OCI-LY7 (cell line): Measurements from ENCODE around the gene BBOX1.
"Not testable (repeated sequence)": the region's sequence is repeated elsewhere in the genome, so short reads cannot be mapped to it uniquely, and the experiment has no call there.

Experiments used
- EZH2phosphoT487 ChIP-seq: fragments of 200-600 bp; sonication (generic); IDR thresholded peaks from 2 replicates; pipeline ENCODE4 v1.6.1; 2018; ENCODE audit warnings: low read depth, borderline replicate concordance, mild to moderate bottlenecking, mixed run types, antibody characterized with exemption, low read length, moderate library complexity, mixed read lengths
- TF ChIP-seq, protein P1 (sequence below): fragments of 200-600 bp; sonication (generic); conservative IDR thresholded peaks from 2 replicates; pipeline ENCODE4 v1.5.1; 2014; ENCODE audit warnings: mild to moderate bottlenecking, antibody characterized with exemption, low read length, moderate library complexity, mixed read lengths

DNA sequence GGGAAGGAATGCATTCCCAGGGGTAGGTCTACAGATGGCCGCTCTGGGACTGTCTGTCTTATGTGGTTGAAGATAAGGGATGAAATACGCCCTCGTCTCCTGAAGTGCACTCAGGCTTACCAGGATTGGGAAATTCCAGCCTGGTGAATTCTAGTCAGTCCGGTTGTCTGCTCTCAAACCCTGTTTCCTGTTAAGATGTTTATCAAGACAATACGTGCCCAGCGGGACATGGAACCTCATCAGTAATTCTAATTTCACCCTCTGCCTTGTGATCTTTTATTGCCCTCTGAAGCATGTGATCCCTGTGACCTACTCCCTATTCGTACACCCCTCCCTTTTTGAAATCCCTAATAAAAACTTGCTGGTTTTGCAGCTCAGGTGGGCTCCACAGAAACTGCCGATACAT lies 95.3 kb downstream of the BBOX1 start:
- TF ChIP-seq, protein P1, sequence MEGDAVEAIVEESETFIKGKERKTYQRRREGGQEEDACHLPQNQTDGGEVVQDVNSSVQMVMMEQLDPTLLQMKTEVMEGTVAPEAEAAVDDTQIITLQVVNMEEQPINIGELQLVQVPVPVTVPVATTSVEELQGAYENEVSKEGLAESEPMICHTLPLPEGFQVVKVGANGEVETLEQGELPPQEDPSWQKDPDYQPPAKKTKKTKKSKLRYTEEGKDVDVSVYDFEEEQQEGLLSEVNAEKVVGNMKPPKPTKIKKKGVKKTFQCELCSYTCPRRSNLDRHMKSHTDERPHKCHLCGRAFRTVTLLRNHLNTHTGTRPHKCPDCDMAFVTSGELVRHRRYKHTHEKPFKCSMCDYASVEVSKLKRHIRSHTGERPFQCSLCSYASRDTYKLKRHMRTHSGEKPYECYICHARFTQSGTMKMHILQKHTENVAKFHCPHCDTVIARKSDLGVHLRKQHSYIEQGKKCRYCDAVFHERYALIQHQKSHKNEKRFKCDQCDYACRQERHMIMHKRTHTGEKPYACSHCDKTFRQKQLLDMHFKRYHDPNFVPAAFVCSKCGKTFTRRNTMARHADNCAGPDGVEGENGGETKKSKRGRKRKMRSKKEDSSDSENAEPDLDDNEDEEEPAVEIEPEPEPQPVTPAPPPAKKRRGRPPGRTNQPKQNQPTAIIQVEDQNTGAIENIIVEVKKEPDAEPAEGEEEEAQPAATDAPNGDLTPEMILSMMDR, result not testable (repeated sequence)
- TF ChIP-seq EZH2phosphoT487, result not testable (repeated sequence)
